ENCODE data around the gene CPB2. TPM values are rescaled to one million over a fixed set of nuclear protein-coding genes. Genes with fewer than 3 reads are reported as not detected.

CPB2 gene
- total RNA-seq, 1 donor from 2014 or later, result not detected

DNA sequence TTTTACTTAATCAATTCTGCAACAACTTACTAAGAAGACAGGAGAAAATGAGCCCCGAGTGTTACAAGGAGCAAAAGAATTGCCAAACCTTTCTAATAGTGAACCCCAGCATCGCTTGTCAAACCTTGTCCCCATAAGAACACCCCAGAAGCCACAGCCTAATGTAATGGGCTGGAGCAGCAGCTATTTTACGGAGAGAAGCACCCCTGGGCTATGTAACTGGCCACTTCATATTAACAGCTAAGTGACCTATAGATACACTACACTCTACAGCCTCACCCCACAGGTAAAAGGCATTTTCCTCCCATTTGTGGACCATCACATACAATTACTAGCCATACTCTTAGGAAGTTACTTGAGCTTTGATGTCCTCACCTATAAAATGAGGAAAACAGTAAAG lies 27.3 kb upstream of the CPB2 start:
- Histone ChIP-seq H3K4me1 (no peaks in the 10 kb centered on the region), H3K36me3 (no peaks in the 10 kb centered on the region), H3K4me3 (no peak overlapping the region), H3K9me3 (no peaks in the 10 kb centered on the region), H3K27me3 (no peaks in the 10 kb centered on the region), H3K27ac (no peak overlapping the region)
- intact Hi-C loops (cut with DNase I), result no loop called here
- TF ChIP-seq, protein P1, sequence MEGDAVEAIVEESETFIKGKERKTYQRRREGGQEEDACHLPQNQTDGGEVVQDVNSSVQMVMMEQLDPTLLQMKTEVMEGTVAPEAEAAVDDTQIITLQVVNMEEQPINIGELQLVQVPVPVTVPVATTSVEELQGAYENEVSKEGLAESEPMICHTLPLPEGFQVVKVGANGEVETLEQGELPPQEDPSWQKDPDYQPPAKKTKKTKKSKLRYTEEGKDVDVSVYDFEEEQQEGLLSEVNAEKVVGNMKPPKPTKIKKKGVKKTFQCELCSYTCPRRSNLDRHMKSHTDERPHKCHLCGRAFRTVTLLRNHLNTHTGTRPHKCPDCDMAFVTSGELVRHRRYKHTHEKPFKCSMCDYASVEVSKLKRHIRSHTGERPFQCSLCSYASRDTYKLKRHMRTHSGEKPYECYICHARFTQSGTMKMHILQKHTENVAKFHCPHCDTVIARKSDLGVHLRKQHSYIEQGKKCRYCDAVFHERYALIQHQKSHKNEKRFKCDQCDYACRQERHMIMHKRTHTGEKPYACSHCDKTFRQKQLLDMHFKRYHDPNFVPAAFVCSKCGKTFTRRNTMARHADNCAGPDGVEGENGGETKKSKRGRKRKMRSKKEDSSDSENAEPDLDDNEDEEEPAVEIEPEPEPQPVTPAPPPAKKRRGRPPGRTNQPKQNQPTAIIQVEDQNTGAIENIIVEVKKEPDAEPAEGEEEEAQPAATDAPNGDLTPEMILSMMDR (IDR thresholded peaks at IDR 0.05), result no peak
- TF ChIP-seq POLR2AphosphoS5 (IDR thresholded peaks at IDR 0.05; ENCODE audit: insufficient read depth in 1 of 2, low read depth in 1 of 2) (no peak), POLR2A (IDR thresholded peaks at IDR 0.05) (no peak)
- no peak for DNase-seq (ENCODE audit: extremely low spot score in 2 of 2)

GRCh38 chr13:46131705-46132104 lies 26.9 kb upstream of the CPB2 start:
- Histone ChIP-seq H3K27me3 (no peaks in the 10 kb centered on the region), H3K36me3 (no peaks in the 10 kb centered on the region), H3K27ac (no peak overlapping the region), H3K9me3 (no peaks in the 10 kb centered on the region), H3K4me3 (no peak overlapping the region), H3K4me1 (no peaks in the 10 kb centered on the region)
- no peak for DNase-seq (ENCODE audit: extremely low spot score in 2 of 2)
- TF ChIP-seq, protein P1 (IDR thresholded peaks at IDR 0.05), result no peak
- TF ChIP-seq POLR2AphosphoS5 (IDR thresholded peaks at IDR 0.05; ENCODE audit: insufficient read depth in 1 of 2, low read depth in 1 of 2) (no peak), POLR2A (IDR thresholded peaks at IDR 0.05) (no peak)
- intact Hi-C loops (cut with DNase I), result no loop called here

DNA sequence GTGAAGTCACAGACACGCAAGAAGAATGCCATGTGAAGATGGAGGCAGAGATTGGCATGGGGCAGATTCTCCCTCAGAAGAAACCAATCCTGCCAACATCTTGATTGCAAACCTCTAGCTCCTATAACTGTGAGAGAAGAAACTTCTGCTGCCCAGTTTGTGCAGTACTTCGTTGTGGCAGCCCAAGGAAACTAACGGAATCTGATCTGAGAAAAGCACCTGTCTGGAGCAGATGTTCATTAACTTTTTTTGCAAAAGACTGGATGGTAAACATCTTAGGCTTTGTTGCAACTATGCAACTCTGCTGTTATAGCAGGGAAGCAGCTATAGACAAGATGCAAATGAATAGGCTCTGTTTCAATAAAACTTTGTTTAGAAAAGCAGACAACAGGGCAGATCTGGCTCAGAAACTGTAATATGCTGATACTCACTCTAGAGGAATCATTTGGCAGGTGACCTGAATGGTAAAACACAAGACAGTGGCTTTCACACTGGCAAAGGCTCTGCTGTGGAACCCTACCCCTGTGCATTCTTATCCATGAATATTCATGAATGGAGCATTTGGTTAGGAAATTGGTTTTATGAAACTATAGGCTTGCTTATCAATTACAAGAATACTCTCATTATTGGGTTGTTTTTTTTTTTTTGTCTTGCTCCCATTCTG lies 25.3 kb upstream of the CPB2 start:
- DNase-seq (ENCODE audit: extremely low spot score in 2 of 2), result no peak
- TF ChIP-seq, protein P1 (IDR thresholded peaks at IDR 0.05), result no peak
- TF ChIP-seq POLR2AphosphoS5 (IDR thresholded peaks at IDR 0.05; ENCODE audit: insufficient read depth in 1 of 2, low read depth in 1 of 2), result no peak
- no peak for TF ChIP-seq POLR2A (IDR thresholded peaks at IDR 0.05)

DNA sequence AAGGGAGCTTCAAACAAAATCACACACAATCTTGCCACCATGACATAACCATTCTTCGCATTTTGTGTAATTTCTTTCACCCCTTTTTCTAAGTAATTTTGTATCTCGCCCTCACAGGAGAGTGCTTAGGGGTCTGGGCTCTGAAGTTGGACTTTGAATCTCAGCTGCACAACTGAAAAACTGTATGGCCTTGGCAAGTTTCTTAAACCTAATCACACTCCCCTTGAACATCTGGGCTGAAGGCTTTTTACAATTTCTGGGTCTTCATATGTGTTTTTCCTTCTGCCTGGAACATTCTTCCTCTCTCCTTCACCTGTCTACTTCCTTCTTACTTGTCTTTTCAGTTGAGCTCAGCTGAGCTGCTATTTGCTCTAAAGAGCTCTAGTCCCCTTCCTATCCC lies 24.3 kb upstream of the CPB2 start:
- H3K36me3 ChIP-seq, result no peaks in the 10 kb centered on the region
- H3K4me1 ChIP-seq, result no peaks in the 10 kb centered on the region
- DNase-seq (ENCODE audit: extremely low spot score in 2 of 2), result no peak
- H3K27ac ChIP-seq, result no peak overlapping the region
- H3K27me3 ChIP-seq, result no peaks in the 10 kb centered on the region
- no peak overlapping the region for H3K4me3 ChIP-seq
- H3K9me3 ChIP-seq, result no peaks in the 10 kb centered on the region
- intact Hi-C loops (cut with DNase I), result no loop called here
- no peak for TF ChIP-seq POLR2AphosphoS5 (IDR thresholded peaks at IDR 0.05; ENCODE audit: insufficient read depth in 1 of 2, low read depth in 1 of 2)
- TF ChIP-seq, protein P1 (IDR thresholded peaks at IDR 0.05), result no peak
- no peak for TF ChIP-seq POLR2A (IDR thresholded peaks at IDR 0.05)

More for the DNA sequence above, 25.3 kb upstream of the CPB2 start:
- H3K27me3 ChIP-seq, result no peaks in the 10 kb centered on the region
- no peaks in the 10 kb centered on the region for H3K36me3 ChIP-seq
- H3K27ac ChIP-seq, result no peak overlapping the region
- H3K9me3 ChIP-seq, result no peaks in the 10 kb centered on the region
- no peak overlapping the region for H3K4me3 ChIP-seq
- H3K4me1 ChIP-seq, result no peaks in the 10 kb centered on the region
- intact Hi-C loops (cut with DNase I), result no loop called here

GRCh38 chr13:46127358-46128023 lies 22.7 kb upstream of the CPB2 start:
- H3K4me3 ChIP-seq, result no peak overlapping the region
- DNase-seq (ENCODE audit: extremely low spot score in 2 of 2), result no peak
- no peaks in the 10 kb centered on the region for H3K4me1 ChIP-seq
- no peak overlapping the region for H3K27ac ChIP-seq
- TF ChIP-seq, protein P1 (IDR thresholded peaks at IDR 0.05), result no peak
- no peak for TF ChIP-seq POLR2A (IDR thresholded peaks at IDR 0.05)
- TF ChIP-seq POLR2AphosphoS5 (IDR thresholded peaks at IDR 0.05; ENCODE audit: insufficient read depth in 1 of 2, low read depth in 1 of 2), result no peak
- no peaks in the 10 kb centered on the region for H3K36me3 ChIP-seq
- H3K27me3 ChIP-seq, result no peaks in the 10 kb centered on the region
- H3K9me3 ChIP-seq, result no peaks in the 10 kb centered on the region
- intact Hi-C loops (cut with DNase I), result no loop called here

Data from vagina (tissue), 2 donors.